Measurements from ENCODE around the gene APOF.
"Not testable (repeated sequence)": the region's sequence is repeated elsewhere in the genome, so short reads cannot be mapped to it uniquely, and the experiment has no call there.

- not testable (repeated sequence) for TF ChIP-seq GTF2F1 (IDR thresholded peaks at IDR 0.05; ENCODE audit: borderline replicate concordance, low read depth, low read length); EZH2 (IDR thresholded peaks at IDR 0.05; ENCODE audit: low read depth, low read length, severe bottlenecking); SRF (IDR thresholded peaks at IDR 0.05; ENCODE audit: low read depth, low read length); CTCF (IDR thresholded peaks at IDR 0.05; ENCODE audit: control extremely low read depth in 1 of 3, insufficient read depth in 1 of 3, low read depth in 1 of 3, low read length in 3 of 3); POLR2A (IDR thresholded peaks at IDR 0.05; ENCODE audit: control extremely low read depth in 1 of 2, low read depth in 2 of 2, low read length in 2 of 2); CEBPB (IDR thresholded peaks at IDR 0.05; ENCODE audit: low read depth, low read length); JUN (IDR thresholded peaks at IDR 0.05; ENCODE audit: low read depth, low read length); ATF3 (IDR thresholded peaks at IDR 0.05; ENCODE audit: insufficient read depth, low read depth, low read length); MAX (IDR thresholded peaks at IDR 0.05); BACH1 (IDR thresholded peaks at IDR 0.05; ENCODE audit: low read length); YY1 (IDR thresholded peaks at IDR 0.05; ENCODE audit: low read depth, low read length); SIN3A (conservative IDR thresholded peaks at IDR 0.05 in 1 of 2, IDR thresholded peaks at IDR 0.05 in 1 of 2; ENCODE audit: low read depth in 1 of 2, low read length in 2 of 2)
These were observed 27.1 kb downstream of the APOF start for GRCh38 chr12:56335527-56335926.
